ENCODE measurements around the gene DCUN1D4.

The DCUN1D4 gene

GRCh38 chr4:51835079-51835478 is 7.9 kb upstream of the DCUN1D4 start:
- in situ Hi-C loops (cut with MboI; ENCODE audit: low sequenced_read_pairs, unreplicated experiment), result no loop called here
- DNase-seq (ENCODE audit: low spot score), result no peak
- no peak for TF ChIP-seq CTCF (IDR thresholded peaks at IDR 0.05; ENCODE audit: borderline replicate concordance, control extremely low read depth, extremely low read depth, insufficient read depth, missing control alignments)

- TF ChIP-seq CTCF (IDR thresholded peaks at IDR 0.05; ENCODE audit: borderline replicate concordance, control extremely low read depth, extremely low read depth, insufficient read depth, missing control alignments), result no peak
- in situ Hi-C loops (cut with MboI; ENCODE audit: low sequenced_read_pairs, unreplicated experiment), result no loop called here
- no peak for DNase-seq (ENCODE audit: low spot score)
Measured at GRCh38 chr4:51835855-51836254, 7.1 kb upstream of the DCUN1D4 start.

- in situ Hi-C loops (cut with MboI; ENCODE audit: low sequenced_read_pairs, unreplicated experiment), result no loop called here
- DNase-seq (ENCODE audit: low spot score), result no peak
- no peak for TF ChIP-seq CTCF (IDR thresholded peaks at IDR 0.05; ENCODE audit: borderline replicate concordance, control extremely low read depth, extremely low read depth, insufficient read depth, missing control alignments)
Measured at GRCh38 chr4:51836549-51836948, 6.4 kb upstream of the DCUN1D4 start.

- no peak for DNase-seq (ENCODE audit: low spot score)
- in situ Hi-C loops (cut with MboI; ENCODE audit: low sequenced_read_pairs, unreplicated experiment), result no loop called here
- TF ChIP-seq CTCF (IDR thresholded peaks at IDR 0.05; ENCODE audit: borderline replicate concordance, control extremely low read depth, extremely low read depth, insufficient read depth, missing control alignments), result no peak
Measured at GRCh38 chr4:51840781-51841180, 2.2 kb upstream of the DCUN1D4 start.

GRCh38 chr4:51842167-51842553 is 793 bp upstream of the DCUN1D4 start:
- peak; percentile 42 for DNase-seq (ENCODE audit: low spot score)
- TF ChIP-seq CTCF (IDR thresholded peaks at IDR 0.05; ENCODE audit: borderline replicate concordance, control extremely low read depth, extremely low read depth, insufficient read depth, missing control alignments), result no peak
- in situ Hi-C loops (cut with MboI; ENCODE audit: low sequenced_read_pairs, unreplicated experiment), result no loop called here

GRCh38 chr4:51843309-51844152 is 578 bp downstream of the DCUN1D4 start:
- TF ChIP-seq CTCF (IDR thresholded peaks at IDR 0.05; ENCODE audit: borderline replicate concordance, control extremely low read depth, extremely low read depth, insufficient read depth, missing control alignments), result no peak
- peak; percentile 79 for DNase-seq (ENCODE audit: low spot score)
- in situ Hi-C loops (cut with MboI; ENCODE audit: low sequenced_read_pairs, unreplicated experiment), result no loop called here
